MCF 10A (cell line): ENCODE results near the gene KDR. TPM values are rescaled to one million over a fixed set of nuclear protein-coding genes. Genes with fewer than 3 reads are reported as not detected.

Source experiments
- Bru-seq: library from RNA; stranded (reverse); fragments of 400-500 nt; gene quantifications from one replicate; lab custom pipeline; 2021; lab: Mats Ljungman, UMichigan
- BruChase-seq, 2 experiments: library from RNA; stranded (reverse); fragments of 400-500 nt; gene quantifications; one replicate each; lab custom pipeline; 2021; lab: Mats Ljungman, UMichigan
- BruUV-seq: library from RNA; stranded (reverse); fragments of 400-500 nt; replicated peaks from 2 replicates; lab custom pipeline; 2021; lab: Mats Ljungman, UMichigan
- CTCF ChIA-PET: fragments of 300-600 bp; sonication (Branson Sonifier 250); formaldehyde crosslinking; extraction: SDS; loops from one replicate; lab custom pipeline; 2021; ENCODE audit warnings: antibody characterized with exemption, inconsistent platforms; lab: Yijun Ruan, JAX
- POLR2A ChIA-PET: fragments of 300-600, 350-650 bp; sonication (Branson Sonifier 250); formaldehyde crosslinking; extraction: SDS; loops from one replicate; lab custom pipeline; 2020; ENCODE audit warnings: antibody characterized with exemption, inconsistent platforms; lab: Yijun Ruan, JAX
- DNase-seq: peaks from one replicate; pipeline ENCODE4 v3.0.0-alpha.2; 2018; ENCODE audit not compliant: unreplicated experiment
- H3K27ac Mint-ChIP-seq: one replicate; pipeline ENCODE4 v1.8.0; 2022; ENCODE audit warnings: mild to moderate bottlenecking, low read depth, mixed read lengths; ENCODE audit not compliant: unreplicated experiment
- H3K27me3 Mint-ChIP-seq: one replicate; pipeline ENCODE4 v1.8.0; 2022; ENCODE audit warnings: mixed read lengths; ENCODE audit not compliant: insufficient read depth, unreplicated experiment
- H3K36me3 Mint-ChIP-seq: one replicate; pipeline ENCODE4 v1.8.0; 2022; ENCODE audit warnings: mild to moderate bottlenecking, moderate library complexity, mixed read lengths; ENCODE audit not compliant: insufficient read depth, unreplicated experiment
- H3K4me1 Mint-ChIP-seq: one replicate; pipeline ENCODE4 v1.8.0; 2022; ENCODE audit warnings: mixed read lengths; ENCODE audit not compliant: insufficient read depth, unreplicated experiment
- H3K4me3 Mint-ChIP-seq: one replicate; pipeline ENCODE4 v1.8.0; 2022; ENCODE audit warnings: mild to moderate bottlenecking, moderate library complexity, mixed read lengths; ENCODE audit not compliant: unreplicated experiment
- H3K9me3 Mint-ChIP-seq: one replicate; pipeline ENCODE4 v1.8.0; 2022; ENCODE audit warnings: mixed read lengths; ENCODE audit not compliant: unreplicated experiment
- intact Hi-C: fragments of 100-400 bp; cut with micrococcal nuclease; formaldehyde crosslinking; loops from 2 replicates; pipeline ENCODE4 v1.14.1; 2022
- long read RNA-seq: library from polyadenylated mRNA; stranded (forward); transcript quantifications from one replicate; pipeline ENCODE4 v2.0.0, GENCODE V29; 2022
- total RNA-seq: library from RNA; stranded (reverse); gene quantifications from 2 replicates; pipeline ENCODE4 v1.2.3, GENCODE V29; 2022
- TF ChIP-seq, protein P1 (sequence below): fragments of 200-600 bp; IDR thresholded peaks from one replicate; pipeline ENCODE4 v1.8.0; 2022; ENCODE audit warnings: antibody characterized with exemption, mild to moderate bottlenecking; ENCODE audit not compliant: unreplicated experiment

KDR gene
- 0.34 and 0.37 TPM in 2 replicates for total RNA-seq
- Bru-seq, nascent RNA: percentile 11 among the genes with signal in this experiment
- BruChase-seq, experiment 1, labeled RNA remaining after a 6-hour chase: percentile 15 among the genes with signal in this experiment
- BruChase-seq, experiment 2, labeled RNA remaining after a 2-hour chase: percentile 13 among the genes with signal in this experiment
- long read RNA-seq: 0 reads

DNA sequence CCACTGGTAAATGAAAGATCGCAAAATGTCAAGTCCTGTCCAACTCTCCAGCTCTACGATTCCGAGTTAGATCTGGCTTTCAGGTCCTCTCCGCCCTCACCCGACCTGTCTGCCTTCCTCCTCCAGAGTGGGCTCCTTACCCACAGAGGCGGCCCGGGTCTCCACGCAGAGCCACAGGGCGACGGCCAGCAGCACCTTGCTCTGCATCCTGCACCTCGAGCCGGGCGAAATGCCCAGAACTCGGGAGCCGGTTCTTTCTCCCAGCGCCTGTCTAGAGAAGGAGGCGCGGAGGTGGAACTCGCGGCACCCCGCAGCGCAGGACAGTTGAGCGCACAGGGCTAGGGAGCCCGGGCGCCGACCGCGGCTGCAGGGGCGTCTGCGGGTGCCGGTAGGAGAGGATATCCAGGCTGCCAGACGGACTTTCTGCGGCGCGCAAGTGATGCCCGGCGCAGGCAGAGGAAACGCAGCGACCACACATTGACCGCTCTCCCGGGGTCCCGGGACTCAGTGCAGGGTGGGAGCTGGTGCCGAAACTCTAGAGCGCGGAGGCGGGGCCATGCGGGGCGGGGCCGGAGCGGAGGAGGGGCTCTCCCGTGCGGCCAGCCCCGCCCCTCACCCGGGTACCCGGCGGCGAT lies at the start of gene KDR:
TSS of gene KDR (minus strand) at position 509 of the 635 bp plus-strand sequence. CDS start at position 207, 302 bp downstream.
- peaks cover 5% of the 10 kb centered on the region for H3K4me1 Mint-ChIP-seq
- no peaks in the 10 kb centered on the region for H3K36me3 Mint-ChIP-seq
- intact Hi-C loops: no loop called here
- peak; percentile 34 for DNase-seq
- H3K27me3 Mint-ChIP-seq: no peaks in the 10 kb centered on the region
- ChIA-PET CTCF (interaction anchor here (0.7 to 1.3 kb wide), 2 partner anchors 12 to 126 kb away, joined by 3 to 4 read pairs; no protein-coding TSS in a partner anchor), POLR2A (interaction anchor here (0.9 kb wide), 1 partner anchor 87 kb away, joined by 4 read pairs; no protein-coding TSS in a partner anchor)
- TF ChIP-seq, protein P1, sequence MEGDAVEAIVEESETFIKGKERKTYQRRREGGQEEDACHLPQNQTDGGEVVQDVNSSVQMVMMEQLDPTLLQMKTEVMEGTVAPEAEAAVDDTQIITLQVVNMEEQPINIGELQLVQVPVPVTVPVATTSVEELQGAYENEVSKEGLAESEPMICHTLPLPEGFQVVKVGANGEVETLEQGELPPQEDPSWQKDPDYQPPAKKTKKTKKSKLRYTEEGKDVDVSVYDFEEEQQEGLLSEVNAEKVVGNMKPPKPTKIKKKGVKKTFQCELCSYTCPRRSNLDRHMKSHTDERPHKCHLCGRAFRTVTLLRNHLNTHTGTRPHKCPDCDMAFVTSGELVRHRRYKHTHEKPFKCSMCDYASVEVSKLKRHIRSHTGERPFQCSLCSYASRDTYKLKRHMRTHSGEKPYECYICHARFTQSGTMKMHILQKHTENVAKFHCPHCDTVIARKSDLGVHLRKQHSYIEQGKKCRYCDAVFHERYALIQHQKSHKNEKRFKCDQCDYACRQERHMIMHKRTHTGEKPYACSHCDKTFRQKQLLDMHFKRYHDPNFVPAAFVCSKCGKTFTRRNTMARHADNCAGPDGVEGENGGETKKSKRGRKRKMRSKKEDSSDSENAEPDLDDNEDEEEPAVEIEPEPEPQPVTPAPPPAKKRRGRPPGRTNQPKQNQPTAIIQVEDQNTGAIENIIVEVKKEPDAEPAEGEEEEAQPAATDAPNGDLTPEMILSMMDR: no peak
- H3K4me3 Mint-ChIP-seq: peak within 1 kb of the TSS; percentile 76
- H3K9me3 Mint-ChIP-seq: no peaks in the 10 kb centered on the region
- no TSS peak for BruUV-seq
- no peak within 1 kb of the TSS for H3K27ac Mint-ChIP-seq

DNA sequence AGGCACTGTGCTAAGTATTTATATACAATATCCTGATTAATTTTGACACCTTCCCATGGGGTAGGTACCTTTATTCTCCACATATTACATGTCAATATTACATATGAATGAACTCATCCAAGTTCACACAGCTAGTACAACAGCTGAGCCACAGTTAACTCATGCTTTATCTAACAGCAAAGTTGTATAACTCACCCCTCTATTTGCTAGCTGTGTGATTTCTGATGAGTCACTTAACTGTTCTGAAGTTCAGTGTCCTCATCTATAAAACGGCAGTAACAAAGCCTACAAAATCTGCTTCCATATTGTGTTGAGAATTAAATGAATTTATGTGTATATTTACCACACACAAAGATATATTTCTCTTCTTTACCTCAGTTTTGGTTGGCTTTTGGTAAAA lies 48.2 kb upstream of the KDR start:
- Mint-ChIP-seq H3K4me3 (no peak overlapping the region), H3K27me3 (no peaks in the 10 kb centered on the region), H3K36me3 (no peaks in the 10 kb centered on the region), H3K27ac (peak overlapping the region; percentile 86), H3K9me3 (no peaks in the 10 kb centered on the region), H3K4me1 (peaks cover 30% of the 10 kb centered on the region)
- CTCF ChIA-PET: interaction anchor here (0.6 to 2.1 kb wide), 5 partner anchors 9 to 203 kb away, joined by 3 to 12 read pairs (median 3); no protein-coding TSS in a partner anchor
- intact Hi-C loops: loop anchor here (5.0 kb wide), 2 partner anchors 141 to 149 kb away; no protein-coding TSS in a partner anchor
- DNase-seq: peak; percentile 48
- TF ChIP-seq, protein P1: no peak
- POLR2A ChIA-PET: interaction anchor here (0.6 to 2.1 kb wide), 7 partner anchors 11 to 172 kb away, joined by 3 to 16 read pairs (median 4); no protein-coding TSS in a partner anchor
- BruUV-seq: no TSS peak

DNA sequence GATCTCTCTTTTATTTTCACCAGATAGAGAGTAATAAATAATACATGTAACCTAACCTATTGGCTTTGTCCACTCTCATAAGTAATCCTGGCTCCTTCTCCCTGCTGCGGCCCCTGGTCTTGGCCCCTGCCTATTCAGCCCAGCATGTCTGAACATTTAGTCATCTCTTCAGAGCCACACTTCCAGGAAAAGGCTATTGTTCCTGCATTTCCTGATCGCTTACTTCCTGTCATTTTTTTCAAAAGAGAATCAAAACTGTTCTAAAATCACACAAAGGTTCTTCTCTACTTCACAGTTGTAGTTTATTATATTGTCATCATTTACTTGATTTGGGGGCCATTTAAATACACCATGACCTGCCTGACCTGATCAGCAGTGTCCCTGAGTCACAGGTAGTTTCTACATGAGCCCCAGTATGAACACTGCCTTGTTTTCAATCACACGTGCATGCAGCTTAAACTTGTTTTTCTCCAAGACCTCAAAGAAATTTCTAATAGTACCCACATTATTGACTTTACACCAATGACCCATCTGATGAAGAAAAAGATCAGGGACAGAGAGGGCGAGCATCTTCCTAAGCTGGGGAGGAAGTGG lies 47.4 kb upstream of the KDR start:
- intact Hi-C loops: loop anchor here (5.0 kb wide), 2 partner anchors 140 to 150 kb away; no protein-coding TSS in a partner anchor
- H3K4me3 Mint-ChIP-seq: no peak overlapping the region
- DNase-seq: peak; percentile 53
- peak overlapping the region; percentile 86 for H3K27ac Mint-ChIP-seq
- ChIA-PET POLR2A (interaction anchor here (0.6 to 2.1 kb wide), 10 partner anchors 10 to 1910 kb away, joined by 3 to 16 read pairs (median 4); no protein-coding TSS in a partner anchor), CTCF (interaction anchor here (0.6 to 2.1 kb wide), 6 partner anchors 9 to 202 kb away, joined by 3 to 12 read pairs (median 4); no protein-coding TSS in a partner anchor)
- H3K27me3 Mint-ChIP-seq: no peaks in the 10 kb centered on the region
- TF ChIP-seq, protein P1: no peak
- no peaks in the 10 kb centered on the region for H3K9me3 Mint-ChIP-seq
- H3K36me3 Mint-ChIP-seq: no peaks in the 10 kb centered on the region
- H3K4me1 Mint-ChIP-seq: peaks cover 30% of the 10 kb centered on the region
- BruUV-seq: no TSS peak
